HG02884 (cell line): ENCODE measurements around the gene SF1.

Experiments used
- ATAC-seq: cut with Tn5 transposase; IDR thresholded peaks from one replicate; pipeline ENCODE4 v1.9.1; 2021; ENCODE audit warnings: mild to moderate bottlenecking, moderate library complexity; ENCODE audit not compliant: unreplicated experiment

SF1 gene

DNA sequence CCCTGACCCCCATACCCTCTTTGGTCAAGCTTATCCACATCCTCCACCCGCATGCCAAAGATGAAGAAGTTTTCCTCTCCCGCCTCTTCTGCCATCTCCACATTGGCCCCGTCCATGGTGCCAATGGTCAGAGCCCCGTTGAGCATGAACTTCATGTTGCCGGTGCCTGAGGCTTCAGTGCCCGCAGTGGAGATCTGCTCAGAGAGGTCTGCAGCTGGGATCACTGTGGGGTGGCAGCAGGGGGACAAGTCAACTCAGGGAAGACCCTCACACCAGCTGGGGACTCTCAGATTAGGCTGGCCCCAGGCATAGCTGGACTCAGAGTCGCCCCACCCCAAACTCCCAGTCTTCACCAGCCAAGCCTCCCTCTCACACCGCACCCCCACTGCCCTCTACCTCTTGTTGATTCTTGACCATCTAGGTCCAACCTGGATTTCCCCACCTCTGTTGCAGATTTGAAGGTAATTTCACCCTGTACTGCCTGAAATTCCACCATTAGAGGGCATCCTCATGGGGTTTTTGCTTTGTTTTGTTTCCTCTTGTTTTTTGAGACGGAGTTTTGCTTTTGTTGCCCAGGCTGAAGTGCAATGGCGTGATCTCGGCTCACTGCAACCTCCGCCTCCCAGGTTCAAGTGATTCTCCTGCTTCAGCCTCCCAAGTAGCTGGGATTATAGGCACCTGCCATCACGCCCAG, 27.8 kb downstream of the SF1 start:
- no peak for ATAC-seq

DNA sequence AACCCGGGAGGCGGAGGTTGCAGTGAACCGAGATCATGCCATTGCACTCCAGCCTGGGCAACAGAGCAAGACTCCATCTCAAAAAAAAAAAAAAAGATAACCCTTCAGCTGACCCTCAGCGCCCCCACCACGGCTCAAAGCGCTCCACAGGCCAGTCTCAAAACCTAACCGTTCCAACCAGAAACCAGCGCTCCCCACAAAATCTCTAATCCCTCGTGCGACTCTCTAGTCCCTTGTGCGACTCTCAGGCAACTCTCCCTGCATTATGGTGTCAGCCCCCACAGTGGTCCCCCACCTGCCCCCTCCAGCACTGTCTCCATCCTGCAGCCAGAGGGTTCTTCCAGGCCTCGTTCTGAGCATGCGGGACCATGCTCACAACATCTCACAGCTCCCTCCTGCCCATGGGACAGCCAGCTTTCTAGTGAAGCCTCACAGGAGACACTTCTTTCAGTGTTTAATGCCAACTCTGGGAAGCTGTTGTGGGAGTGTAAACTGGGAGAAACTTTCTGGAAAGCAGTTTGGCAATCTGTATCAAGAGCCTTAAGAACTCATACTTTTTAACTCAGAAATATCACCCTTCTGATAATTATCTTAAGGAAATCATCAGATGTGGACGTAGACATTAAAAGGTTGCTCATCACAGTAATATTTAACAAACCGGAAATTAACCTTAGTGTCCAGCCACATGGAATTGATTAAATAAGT, 30.2 kb downstream of the SF1 start:
- ATAC-seq, result no peak

- ATAC-seq, result no peak
Measured at GRCh38 chr11:64746486-64746885, 31.9 kb downstream of the SF1 start.

DNA sequence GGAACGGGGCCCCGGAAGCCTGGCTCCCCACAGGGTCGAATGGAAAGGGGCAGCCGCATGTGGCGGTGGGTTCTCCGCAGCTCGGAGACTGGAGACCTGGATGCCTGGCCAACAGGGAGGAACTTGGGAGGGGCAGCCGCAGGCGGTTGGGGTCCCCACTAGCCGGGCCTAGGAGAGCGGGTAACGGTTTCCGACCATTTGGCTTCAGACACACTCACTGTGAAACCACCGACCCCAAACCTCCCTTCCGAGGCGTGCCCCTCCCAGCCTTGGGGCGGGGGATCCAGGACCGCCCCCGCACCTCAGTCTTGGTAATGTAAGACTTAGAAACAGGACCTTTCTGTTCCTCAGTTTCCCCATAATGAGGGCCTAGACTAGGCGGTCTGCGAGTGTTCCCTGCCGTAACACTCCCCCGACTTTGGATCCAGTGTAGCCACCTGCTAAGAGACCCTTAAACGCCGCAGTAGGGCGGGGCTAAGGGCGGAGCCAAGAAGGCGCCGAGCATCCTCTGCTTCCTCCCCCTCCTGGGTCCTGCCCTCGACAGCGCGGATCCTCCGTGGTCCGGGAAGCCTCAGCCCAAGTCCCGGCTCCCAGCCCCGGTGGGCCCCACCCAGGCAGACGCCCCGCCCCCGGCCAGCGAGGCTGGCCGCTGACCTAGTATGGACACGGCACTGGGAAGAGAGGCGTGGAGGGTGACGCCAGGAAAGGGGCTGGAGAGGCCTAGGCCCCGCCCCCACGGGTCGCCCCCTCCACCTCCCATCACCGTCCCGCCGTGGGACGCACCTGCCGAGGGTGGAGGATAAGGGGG, 32.6 kb downstream of the SF1 start:
- no peak for ATAC-seq

GRCh38 chr11:64745189-64745520, 33.2 kb downstream of the SF1 start:
- no peak for ATAC-seq

DNA sequence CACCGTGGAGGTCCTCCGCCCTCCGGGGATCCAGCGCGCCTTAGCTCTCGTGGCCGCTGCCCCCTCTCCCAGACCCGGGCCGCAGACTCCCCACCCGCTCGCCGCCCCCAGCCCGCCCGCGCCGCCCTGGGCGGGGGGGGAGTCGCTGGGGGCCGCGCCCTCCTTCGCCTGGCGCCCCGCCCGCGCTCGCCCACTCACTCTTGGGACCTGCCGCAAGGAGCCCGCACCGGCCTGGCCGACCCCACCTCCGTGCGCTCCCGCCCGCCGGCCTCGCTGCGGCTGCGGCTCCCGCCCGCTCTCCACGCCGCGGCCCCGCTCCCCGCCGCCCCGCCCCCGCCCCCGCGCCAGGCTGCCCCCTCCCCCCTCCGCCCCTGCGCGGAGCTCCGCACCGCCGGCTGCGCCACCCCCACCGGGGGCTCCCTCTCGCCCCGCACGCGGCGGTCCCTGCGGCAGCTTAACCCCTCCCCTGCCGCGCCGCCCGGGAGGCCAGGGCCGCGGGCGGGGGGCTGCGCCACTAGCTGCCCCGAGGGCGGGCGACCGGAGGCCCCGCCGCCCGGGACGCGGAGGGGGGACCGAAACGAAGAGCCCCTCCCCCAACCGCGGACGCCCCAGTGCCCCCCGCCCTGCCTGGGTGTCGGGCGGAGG, 33.7 kb downstream of the SF1 start:
- ATAC-seq, result no peak

- ATAC-seq, result no peak
Measured at GRCh38 chr11:64743591-64744543, 34.5 kb downstream of the SF1 start, which contains the start of gene RASGRP2. Gene RASGRP2, minus strand, starts transcription at chr11:64744142. Its CDS starts 1,276 bp downstream, at chr11:64742866.

GRCh38 chr11:64742889-64743590, 35.3 kb downstream of the SF1 start:
- no peak for ATAC-seq

DNA sequence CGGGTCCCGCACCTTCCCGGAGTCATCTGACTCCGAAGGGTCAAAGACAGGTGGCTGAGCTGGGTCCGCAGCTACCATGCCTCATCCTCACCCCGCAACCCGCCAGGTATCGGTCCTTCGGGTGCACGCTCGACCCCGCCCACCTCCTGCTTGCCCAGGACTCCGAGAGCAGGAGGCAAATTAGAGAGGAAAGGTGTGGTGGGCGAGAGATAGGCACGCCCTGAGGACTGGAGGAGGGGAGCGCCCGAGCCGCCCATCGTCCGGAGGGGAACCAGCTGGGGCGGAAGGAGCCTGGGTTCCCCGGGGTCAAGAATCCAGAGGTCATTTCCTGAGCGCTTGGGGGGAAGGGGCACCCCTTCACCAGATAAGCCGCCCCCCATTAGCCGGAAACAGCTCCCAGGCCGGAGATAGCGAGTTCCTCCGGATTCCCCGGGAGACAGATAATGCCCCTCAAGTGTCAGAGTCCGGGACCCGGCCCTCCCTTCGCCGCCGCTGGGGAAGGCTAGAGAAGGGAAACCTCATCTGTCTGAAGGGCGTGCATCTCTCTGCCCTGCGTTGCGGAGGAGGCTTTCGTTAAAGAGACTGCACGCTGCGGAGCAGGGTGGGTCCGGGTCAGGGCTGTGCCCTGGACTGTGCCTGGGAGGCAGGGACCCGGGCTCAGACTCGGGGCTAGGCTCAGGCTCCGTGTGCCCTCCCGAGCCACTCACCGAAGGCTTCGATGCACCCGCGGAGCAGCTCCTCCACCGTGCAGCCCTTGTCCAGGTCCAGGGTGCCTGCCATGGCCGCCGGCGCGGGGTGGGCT, 36.1 kb downstream of the SF1 start:
- ATAC-seq, result no peak

GRCh38 chr11:64741375-64742086, 36.8 kb downstream of the SF1 start:
- ATAC-seq, result no peak

DNA sequence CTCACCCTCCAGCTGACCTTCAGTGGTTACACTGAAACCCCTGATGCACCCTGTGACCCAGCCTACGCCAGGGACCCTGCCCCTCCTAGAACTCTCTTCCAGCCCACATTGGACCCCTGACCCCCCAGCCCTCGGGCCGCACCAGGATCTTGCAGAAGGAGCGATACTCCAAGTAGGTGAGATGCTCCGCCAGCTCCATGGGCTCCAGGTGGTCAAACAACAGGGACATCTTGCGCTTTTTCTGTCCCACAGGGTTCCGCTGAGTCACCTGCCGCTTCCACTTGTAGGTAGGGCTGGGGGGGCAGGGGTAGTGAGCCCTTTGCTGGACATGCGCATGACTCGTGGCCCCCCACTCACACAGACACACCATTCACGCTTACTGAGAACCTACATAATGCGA, 38.5 kb downstream of the SF1 start:
- ATAC-seq, result no peak

GRCh38 chr11:64736654-64737053, 41.7 kb downstream of the SF1 start:
- ATAC-seq, result no peak

GRCh38 chr11:64735725-64736259, 42.5 kb downstream of the SF1 start:
- no peak for ATAC-seq

- ATAC-seq, result no peak
Measured at GRCh38 chr11:64734811-64735724, 43.3 kb downstream of the SF1 start.

GRCh38 chr11:64731601-64732000, 46.7 kb downstream of the SF1 start:
- no peak for ATAC-seq

DNA sequence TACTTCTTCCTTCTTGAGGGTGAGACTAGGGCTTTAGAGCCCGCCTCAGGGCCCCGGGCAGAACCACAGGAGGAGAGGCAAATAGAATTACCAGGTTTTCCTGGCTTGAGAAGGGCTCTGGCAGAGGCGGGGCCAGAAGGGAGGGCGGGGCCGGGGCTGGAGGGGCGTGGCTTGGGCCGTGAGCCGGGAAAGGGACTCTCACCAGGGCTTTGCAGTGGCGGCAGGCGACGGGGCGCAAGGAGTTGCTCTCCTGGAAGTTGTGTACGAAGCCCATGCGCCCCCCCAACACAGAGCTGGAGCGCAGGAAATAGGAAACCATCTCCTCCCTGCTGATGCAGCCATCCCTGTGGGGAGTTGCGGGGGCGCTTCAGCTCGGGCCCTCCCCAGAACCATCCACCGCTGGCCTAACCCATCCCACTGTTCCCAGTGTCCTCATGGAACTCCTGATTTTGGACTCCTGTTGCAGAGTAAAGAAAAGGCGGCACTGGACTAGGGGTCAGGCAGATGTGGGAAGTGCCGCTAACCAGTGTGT, 48.4 kb downstream of the SF1 start:
- ATAC-seq, result no peak
